Activated naive CD4-positive, alpha-beta T cell treated with anti-CD3 and anti-CD28 coated beads for 36 hours (primary cell): ENCODE data around the gene MUS81. TPM values are rescaled to one million over a fixed set of nuclear protein-coding genes. Genes with fewer than 3 reads are reported as not detected.
"Not testable (repeated sequence)": the region's sequence is repeated elsewhere in the genome, so short reads cannot be mapped to it uniquely, and the experiment has no call there.

Experiments used
- CTCF ChIA-PET: fragments of 350-600 bp; sonication (Branson Sonifier 250); formaldehyde crosslinking; loops from one replicate; lab custom pipeline; 2021; ENCODE audit warnings: antibody characterized with exemption; lab: Charles Lee
- DNase-seq: peaks from one replicate; pipeline ENCODE4 v3.0.0-alpha.2; 2020
- H3K27ac Mint-ChIP-seq: one replicate; pipeline ENCODE4 v1.8.0; 2021; ENCODE audit warnings: mild to moderate bottlenecking, mixed read lengths
- H3K27me3 Mint-ChIP-seq: one replicate; pipeline ENCODE4 v1.8.0; 2021; ENCODE audit warnings: low read depth, mixed read lengths
- H3K36me3 Mint-ChIP-seq: one replicate; pipeline ENCODE4 v1.8.0; 2021; ENCODE audit warnings: low read depth, mixed read lengths
- H3K4me1 Mint-ChIP-seq: one replicate; pipeline ENCODE4 v1.8.0; 2021; ENCODE audit warnings: low read depth, mixed read lengths
- H3K4me3 Mint-ChIP-seq: one replicate; pipeline ENCODE4 v1.8.0; 2021; ENCODE audit warnings: mild to moderate bottlenecking, moderate library complexity, mixed read lengths
- H3K9me3 Mint-ChIP-seq: one replicate; pipeline ENCODE4 v1.8.0; 2021; ENCODE audit warnings: mixed read lengths
- intact Hi-C: fragments of 100-400 bp; cut with micrococcal nuclease; formaldehyde crosslinking; loops from one replicate; pipeline ENCODE4 v1.15.1; 2023
- total RNA-seq, 2 experiments: library from RNA; stranded (reverse); gene quantifications; one replicate each; pipeline ENCODE4 v1.2.3, GENCODE V29; 2021

Gene MUS81
- total RNA-seq, 2 experiments from 2014 or later: 51.4 to 54.7 TPM

- Mint-ChIP-seq H3K36me3 (no peaks in the 10 kb centered on the region), H3K27me3 (no peaks in the 10 kb centered on the region), H3K27ac (no peak overlapping the region), H3K4me1 (peaks cover 19% of the 10 kb centered on the region), H3K9me3 (no peaks in the 10 kb centered on the region), H3K4me3 (no peak overlapping the region)
- no peak for DNase-seq
- intact Hi-C loops: no loop called here
- CTCF ChIA-PET: interaction anchor here (0.7 to 6.1 kb wide), 8 partner anchors 8 to 116 kb away, joined by 3 to 32 read pairs (median 6); partner anchors contain the start of genes AP5B1, KAT5 and MUS81
Measured at GRCh38 chr11:65826984-65827735, 33.1 kb upstream of the MUS81 start.

- no peak for DNase-seq
- H3K27ac Mint-ChIP-seq: no peak overlapping the region
- CTCF ChIA-PET: interaction anchor here (0.6 to 1.0 kb wide), 3 partner anchors 11 to 110 kb away, joined by 3 read pairs; no protein-coding TSS in a partner anchor
- H3K36me3 Mint-ChIP-seq: peaks cover 2% of the 10 kb centered on the region
- no peaks in the 10 kb centered on the region for H3K9me3 Mint-ChIP-seq
- intact Hi-C loops: no loop called here
- peaks cover 30% of the 10 kb centered on the region for H3K4me1 Mint-ChIP-seq
- H3K27me3 Mint-ChIP-seq: no peaks in the 10 kb centered on the region
- H3K4me3 Mint-ChIP-seq: no peak overlapping the region
Measured at GRCh38 chr11:65829459-65829858, 30.8 kb upstream of the MUS81 start.

DNA sequence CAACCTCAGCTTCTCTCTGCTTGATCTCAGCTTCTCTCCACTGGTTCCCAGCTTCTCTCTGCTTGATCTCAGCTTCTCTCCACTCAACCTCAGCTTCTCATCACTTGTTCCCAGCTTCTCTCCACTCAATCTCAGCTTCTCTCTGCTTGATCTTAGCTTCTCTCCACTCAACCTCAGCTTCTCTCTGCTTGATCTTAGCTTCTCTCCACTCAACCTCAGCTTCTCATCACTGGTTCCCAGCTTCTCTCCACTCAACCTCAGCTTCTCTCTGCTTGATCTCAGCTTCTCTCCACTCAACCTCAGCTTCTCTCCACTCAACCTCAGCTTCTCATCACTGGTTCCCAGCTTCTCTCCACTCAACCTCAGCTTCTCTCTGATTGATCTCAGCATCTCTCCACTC is 28.0 kb upstream of the MUS81 start:
- peaks cover 30% of the 10 kb centered on the region for H3K4me1 Mint-ChIP-seq
- CTCF ChIA-PET: interaction anchor here (1.0 to 3.5 kb wide), 10 partner anchors 13 to 190 kb away, joined by 3 to 16 read pairs (median 7); partner anchors contain the start of genes KAT5 and MUS81
- DNase-seq, H3K27ac Mint-ChIP-seq, H3K9me3 Mint-ChIP-seq, H3K36me3 Mint-ChIP-seq, intact Hi-C loops, H3K4me3 Mint-ChIP-seq, H3K27me3 Mint-ChIP-seq: not testable (repeated sequence)

- no peaks in the 10 kb centered on the region for H3K9me3 Mint-ChIP-seq
- peaks cover 2% of the 10 kb centered on the region for H3K36me3 Mint-ChIP-seq
- H3K4me3 Mint-ChIP-seq: no peak within 1 kb of the TSS
- DNase-seq: peak; percentile 97
- H3K27ac Mint-ChIP-seq: no peak within 1 kb of the TSS
- CTCF ChIA-PET: interaction anchor here (0.7 to 3.5 kb wide), 10 partner anchors 18 to 422 kb away, joined by 3 to 16 read pairs (median 6); partner anchors contain the start of genes KAT5 and MUS81
- peaks cover 22% of the 10 kb centered on the region for H3K4me1 Mint-ChIP-seq
- intact Hi-C loops: loop anchor here (1.0 kb wide), 2 partner anchors 15 to 25 kb away; partner anchors contain the start of gene CFL1
- H3K27me3 Mint-ChIP-seq: no peaks in the 10 kb centered on the region
Measured at GRCh38 chr11:65833297-65834030, 26.8 kb upstream of the MUS81 start, which contains the start of gene SNX32. Gene SNX32, plus strand, starts transcription at chr11:65833963. Its CDS starts 103 bp downstream, at chr11:65834066.

DNA sequence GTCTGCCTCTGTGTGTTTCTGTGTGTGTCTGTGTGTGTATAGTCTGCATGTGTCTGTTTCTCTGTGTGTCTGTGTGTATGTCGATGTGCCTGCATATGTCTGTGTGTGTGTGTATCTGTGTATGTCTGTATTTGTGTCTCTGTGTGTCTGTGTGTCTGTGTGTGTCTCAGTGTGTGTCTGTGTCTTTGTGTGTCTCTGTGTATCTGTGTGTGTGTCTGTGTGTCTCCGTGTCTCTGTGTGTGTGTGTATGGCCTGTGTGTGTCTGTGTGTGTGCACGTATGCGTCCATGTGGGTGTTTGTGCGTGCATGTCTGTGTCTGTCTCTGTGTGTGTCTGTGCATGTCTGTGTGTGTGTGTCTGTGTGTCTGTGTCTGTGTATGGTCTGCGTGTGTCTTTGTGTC is 26.0 kb upstream of the MUS81 start:
- intact Hi-C loops: no loop called here
- CTCF ChIA-PET: interaction anchor here (0.7 to 3.5 kb wide), 5 partner anchors 18 to 422 kb away, joined by 5 to 16 read pairs (median 9); partner anchors contain the start of gene KAT5
- no peaks in the 10 kb centered on the region for H3K9me3 Mint-ChIP-seq

GRCh38 chr11:65842144-65842543 is 18.1 kb upstream of the MUS81 start:
- Mint-ChIP-seq H3K27me3 (no peaks in the 10 kb centered on the region), H3K4me3 (no peak overlapping the region), H3K27ac (no peak overlapping the region), H3K4me1 (no peaks in the 10 kb centered on the region), H3K36me3 (no peaks in the 10 kb centered on the region), H3K9me3 (no peaks in the 10 kb centered on the region)
- intact Hi-C loops: no loop called here
- CTCF ChIA-PET: no interaction called here
- no peak for DNase-seq

More for the DNA sequence above, 26.0 kb upstream of the MUS81 start:
- Mint-ChIP-seq H3K27me3 (no peaks in the 10 kb centered on the region), H3K27ac (no peak overlapping the region), H3K36me3 (peaks cover 2% of the 10 kb centered on the region), H3K4me3 (no peak overlapping the region), H3K4me1 (peaks cover 20% of the 10 kb centered on the region)
- no peak for DNase-seq

- H3K4me3 Mint-ChIP-seq: no peak overlapping the region
- no peaks in the 10 kb centered on the region for H3K36me3 Mint-ChIP-seq
- no peak for DNase-seq
- H3K27me3 Mint-ChIP-seq: no peaks in the 10 kb centered on the region
- H3K27ac Mint-ChIP-seq: no peak overlapping the region
- no peaks in the 10 kb centered on the region for H3K9me3 Mint-ChIP-seq
- intact Hi-C loops: no loop called here
- no peaks in the 10 kb centered on the region for H3K4me1 Mint-ChIP-seq
- CTCF ChIA-PET: interaction anchor here (0.6 to 0.9 kb wide), 3 partner anchors 59 to 150 kb away, joined by 3 read pairs; no protein-coding TSS in a partner anchor
Measured at GRCh38 chr11:65843811-65844210, 16.4 kb upstream of the MUS81 start.

GRCh38 chr11:65844231-65844872 is 15.9 kb upstream of the MUS81 start:
- intact Hi-C loops: no loop called here
- DNase-seq: no peak
- Mint-ChIP-seq H3K36me3 (no peaks in the 10 kb centered on the region), H3K27me3 (no peaks in the 10 kb centered on the region), H3K4me3 (no peak overlapping the region), H3K27ac (no peak overlapping the region), H3K9me3 (no peaks in the 10 kb centered on the region), H3K4me1 (no peaks in the 10 kb centered on the region)
- CTCF ChIA-PET: interaction anchor here (0.6 kb wide), 2 partner anchors 60 to 150 kb away, joined by 3 read pairs; no protein-coding TSS in a partner anchor

DNA sequence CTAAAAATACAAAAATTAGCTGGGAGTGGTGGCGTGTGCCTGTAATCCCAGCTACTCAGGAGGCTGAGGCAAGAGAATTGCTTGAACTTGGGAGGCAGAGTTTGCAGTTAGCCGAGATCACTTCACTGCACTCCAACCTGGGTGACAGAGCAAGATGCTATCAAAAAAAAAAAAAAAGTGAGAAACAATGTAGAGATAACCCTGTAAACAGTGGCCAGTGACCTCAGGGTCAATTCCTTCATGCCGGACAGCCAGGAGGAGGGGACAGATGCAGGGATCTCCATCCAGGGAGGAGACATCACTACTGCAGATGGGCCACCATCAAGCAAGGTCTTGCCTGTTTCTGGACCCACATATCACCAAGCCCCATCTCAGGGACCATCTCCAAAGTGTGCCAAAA is 12.5 kb upstream of the MUS81 start:
- no peak overlapping the region for H3K4me3 Mint-ChIP-seq
- H3K36me3 Mint-ChIP-seq: peaks cover 13% of the 10 kb centered on the region
- H3K27me3 Mint-ChIP-seq: no peaks in the 10 kb centered on the region
- H3K9me3 Mint-ChIP-seq: peaks cover 8% of the 10 kb centered on the region
- CTCF ChIA-PET: interaction anchor here (0.6 to 1.2 kb wide), 4 partner anchors 9 to 86 kb away, joined by 3 to 5 read pairs (median 4); no protein-coding TSS in a partner anchor
- DNase-seq: no peak
- H3K27ac Mint-ChIP-seq: no peak overlapping the region
- intact Hi-C loops: no loop called here
- peaks cover 1% of the 10 kb centered on the region for H3K4me1 Mint-ChIP-seq

- peaks cover 21% of the 10 kb centered on the region for H3K36me3 Mint-ChIP-seq
- CTCF ChIA-PET: interaction anchor here (1.2 to 6.0 kb wide), 3 partner anchors 10 to 140 kb away, joined by 3 to 34 read pairs (median 4); no protein-coding TSS in a partner anchor
- intact Hi-C loops, DNase-seq, H3K4me3 Mint-ChIP-seq, H3K4me1 Mint-ChIP-seq, H3K27ac Mint-ChIP-seq, H3K9me3 Mint-ChIP-seq, H3K27me3 Mint-ChIP-seq: not testable (repeated sequence)
Measured at GRCh38 chr11:65848693-65849092, 11.5 kb upstream of the MUS81 start.

GRCh38 chr11:65849366-65849765 is 10.9 kb upstream of the MUS81 start:
- H3K27ac Mint-ChIP-seq: no peak overlapping the region
- H3K9me3 Mint-ChIP-seq: peaks cover 8% of the 10 kb centered on the region
- DNase-seq: no peak
- intact Hi-C loops: no loop called here
- H3K4me3 Mint-ChIP-seq: no peak overlapping the region
- peaks cover 28% of the 10 kb centered on the region for H3K36me3 Mint-ChIP-seq
- CTCF ChIA-PET: interaction anchor here (1.4 to 6.0 kb wide), 4 partner anchors 32 to 139 kb away, joined by 4 to 34 read pairs (median 10); partner anchors contain the start of gene AP5B1
- H3K27me3 Mint-ChIP-seq: no peaks in the 10 kb centered on the region
- peaks cover 11% of the 10 kb centered on the region for H3K4me1 Mint-ChIP-seq
